Osteoblast (primary cell): Measurements from ENCODE around the gene ADAMTSL2. TPM values are rescaled to one million over a fixed set of nuclear protein-coding genes. Genes with fewer than 3 reads are reported as not detected.
A peak's percentile ranks its signal among the peaks of the same experiment; 100 is the strongest.

Source experiments
- DNase-seq: peaks from one replicate; pipeline ENCODE4 v3.0.0; 2011; ENCODE audit warnings: low spot score, mixed read lengths; ENCODE audit not compliant: insufficient read length; ENCODE audit errors: missing footprints
- H2AFZ ChIP-seq: 2 replicates; pipeline ENCODE4 v1.6.0; 2011; ENCODE audit warnings: mild to moderate bottlenecking, low read length
- H3K27ac ChIP-seq: 2 replicates; pipeline ENCODE4 v1.5.1; 2011; ENCODE audit warnings: mild to moderate bottlenecking, low read depth, low read length, moderate library complexity
- H3K27me3 ChIP-seq: 2 replicates; pipeline ENCODE4 v1.6.0; 2012; ENCODE audit warnings: mild to moderate bottlenecking, control low read depth, inconsistent platforms, low read length, moderate library complexity; ENCODE audit not compliant: insufficient read depth
- H3K36me3 ChIP-seq: 2 replicates; pipeline ENCODE4 v1.5.1; 2011; ENCODE audit warnings: mild to moderate bottlenecking, low read length, control low read depth, moderate library complexity; ENCODE audit not compliant: insufficient read depth
- H3K4me1 ChIP-seq: 2 replicates; pipeline ENCODE4 v1.5.1; 2011; ENCODE audit warnings: mild to moderate bottlenecking, low read length, control low read depth, moderate library complexity; ENCODE audit not compliant: insufficient read depth
- H3K4me2 ChIP-seq: 2 replicates; pipeline ENCODE4 v1.6.0; 2011; ENCODE audit warnings: mild to moderate bottlenecking, low read length; ENCODE audit not compliant: insufficient read depth
- H3K4me3 ChIP-seq: fragments of 200-600 bp; sonication (generic); 3 replicates; pipeline ENCODE4 v1.5.1; 2012; ENCODE audit warnings: mild to moderate bottlenecking, low read length, inconsistent platforms; ENCODE audit not compliant: insufficient read depth
- H3K79me2 ChIP-seq: 2 replicates; pipeline ENCODE4 v1.6.0; 2012; ENCODE audit warnings: mild to moderate bottlenecking, low read length, control low read depth, inconsistent platforms; ENCODE audit not compliant: insufficient read depth
- H3K9me3 ChIP-seq: 2 replicates; pipeline ENCODE4 v1.5.1; 2011; ENCODE audit warnings: low read depth, low read length, control low read depth
- H4K20me1 ChIP-seq: 2 replicates; pipeline ENCODE4 v1.6.0; 2012; ENCODE audit warnings: mild to moderate bottlenecking, low read length, control low read depth; ENCODE audit not compliant: insufficient read depth
- CTCF ChIP-seq: IDR thresholded peaks from 2 replicates; pipeline ENCODE4 v1.5.1; 2011; ENCODE audit warnings: mild to moderate bottlenecking, low read depth, low read length, moderate library complexity; ENCODE audit errors: extremely low read depth
- total RNA-seq: library from RNA; depleted of rRNA; stranded (reverse); fragments of >200 nt; gene quantifications from 2 replicates; pipeline ENCODE4 v1.2.3, GENCODE V29; 2012

ADAMTSL2 gene
- total RNA-seq, 1 donor = under 0.01 TPM

GRCh38 chr9:133512253-133513213, 22.0 kb upstream of the ADAMTSL2 start:
- no peak for TF ChIP-seq CTCF
- H3K9me3 ChIP-seq = no peaks in the 10 kb centered on the region
- no peak overlapping the region for H3K4me2 ChIP-seq
- H3K27me3 ChIP-seq = peaks cover 9% of the 10 kb centered on the region
- H3K4me3 ChIP-seq = no peak overlapping the region
- no peak overlapping the region for H2AFZ ChIP-seq
- H4K20me1 ChIP-seq = no peaks in the 10 kb centered on the region
- peak; percentile 59 for DNase-seq
- no peak overlapping the region for H3K27ac ChIP-seq
- H3K36me3 ChIP-seq = no peaks in the 10 kb centered on the region
- peaks cover 14% of the 10 kb centered on the region for H3K4me1 ChIP-seq
- no peaks in the 10 kb centered on the region for H3K79me2 ChIP-seq

GRCh38 chr9:133513214-133514100, 21.0 kb upstream of the ADAMTSL2 start:
- Histone ChIP-seq H3K79me2 (no peaks in the 10 kb centered on the region), H3K36me3 (no peaks in the 10 kb centered on the region), H3K27ac (no peak overlapping the region), H3K9me3 (no peaks in the 10 kb centered on the region), H3K4me1 (peaks cover 14% of the 10 kb centered on the region), H2AFZ (no peak overlapping the region), H3K4me2 (no peak overlapping the region), H4K20me1 (no peaks in the 10 kb centered on the region), H3K27me3 (peaks cover 9% of the 10 kb centered on the region), H3K4me3 (no peak overlapping the region)
- DNase-seq = peak; percentile 44
- TF ChIP-seq CTCF = no peak

GRCh38 chr9:133514460-133515239, 19.9 kb upstream of the ADAMTSL2 start:
- Histone ChIP-seq H3K4me3 (no peak overlapping the region), H3K9me3 (no peaks in the 10 kb centered on the region), H2AFZ (no peak overlapping the region), H3K27me3 (peaks cover 11% of the 10 kb centered on the region), H3K4me1 (peaks cover 4% of the 10 kb centered on the region), H3K79me2 (no peaks in the 10 kb centered on the region), H4K20me1 (no peaks in the 10 kb centered on the region), H3K4me2 (no peak overlapping the region), H3K36me3 (no peaks in the 10 kb centered on the region), H3K27ac (no peak overlapping the region)
- DNase-seq = peak; percentile 74
- TF ChIP-seq CTCF = no peak
